NB4 (cell line): ENCODE results near the gene TRMT6.

Source experiments
- DNase-seq: peaks from one replicate; pipeline ENCODE4 v3.0.0; 2010; ENCODE audit warnings: low read depth
- H3K4me3 ChIP-seq: one replicate; pipeline ENCODE4 v1.5.1; 2011; ENCODE audit warnings: mild to moderate bottlenecking, low read depth, low read length, moderate library complexity
- CTCF ChIP-seq: IDR thresholded peaks from one replicate; pipeline ENCODE4 v1.5.1; 2012; ENCODE audit warnings: low read depth, low read length
- MAX ChIP-seq: IDR thresholded peaks from 2 replicates; pipeline ENCODE4 v1.6.1; 2011; ENCODE audit warnings: low read depth, low read length
- MYC ChIP-seq: IDR thresholded peaks from 2 replicates; pipeline ENCODE4 v1.6.1; 2011; ENCODE audit warnings: low read depth, low read length
- POLR2A ChIP-seq: IDR thresholded peaks from 2 replicates; pipeline ENCODE4 v1.6.1; 2011; ENCODE audit warnings: mild to moderate bottlenecking; ENCODE audit not compliant: insufficient read length; ENCODE audit errors: extremely low read depth

Gene TRMT6

GRCh38 chr20:5989539-5989938, 39.2 kb upstream of the TRMT6 start:
- H3K4me3 ChIP-seq, result no peak overlapping the region
- TF ChIP-seq CTCF (no peak), MAX (no peak), POLR2A (no peak), MYC (no peak)
- DNase-seq, result no peak

GRCh38 chr20:5987383-5987782, 37.0 kb upstream of the TRMT6 start:
- DNase-seq, result no peak
- H3K4me3 ChIP-seq, result no peak overlapping the region
- TF ChIP-seq CTCF (no peak), MYC (no peak), POLR2A (no peak), MAX (no peak)

GRCh38 chr20:5980720-5981538, 30.6 kb upstream of the TRMT6 start:
- no peak overlapping the region for H3K4me3 ChIP-seq
- TF ChIP-seq POLR2A (no peak), MYC (no peak), CTCF (no peak), MAX (no peak)
- no peak for DNase-seq

- DNase-seq, result no peak
- TF ChIP-seq MAX (no peak), MYC (no peak), CTCF (no peak), POLR2A (no peak)
- H3K4me3 ChIP-seq, result no peak overlapping the region
These were observed 29.5 kb upstream of the TRMT6 start for GRCh38 chr20:5979801-5980200.

- DNase-seq, result no peak
- TF ChIP-seq MYC, result no peak
- TF ChIP-seq POLR2A, result no peak
- TF ChIP-seq CTCF, result no peak
- no peak for TF ChIP-seq MAX
- no peak overlapping the region for H3K4me3 ChIP-seq
These were observed 27.6 kb upstream of the TRMT6 start for GRCh38 chr20:5977975-5978374.
